Transverse colon (tissue), 4 donors: ENCODE measurements around the gene OR2Z1. TPM values are rescaled to one million over a fixed set of nuclear protein-coding genes. Genes with fewer than 3 reads are reported as not detected.

ENCODE experiments used
- DNase-seq: peaks from one replicate; pipeline ENCODE4 v3.0.0-alpha.2; 2019
- H3K27ac ChIP-seq, 4 donors: fragments of 200-600 bp; sonication (generic); 2 replicates each; pipeline ENCODE4 v1.5.1; 2016 to 2018; ENCODE audit warnings: inconsistent platforms in 4 of 4
- H3K27me3 ChIP-seq: fragments of 200-600 bp; sonication (generic); 2 replicates; pipeline ENCODE4 v1.5.1; 2017; ENCODE audit warnings: inconsistent platforms
- H3K36me3 ChIP-seq, 4 donors: fragments of 200-600 bp; sonication (generic); 2 replicates each; pipeline ENCODE4 v1.5.1; 2017 to 2019; ENCODE audit warnings: inconsistent platforms in 4 of 4
- H3K4me1 ChIP-seq, 4 donors: fragments of 200-600 bp; sonication (generic); 2 replicates each; pipeline ENCODE4 v1.5.1; 2017 to 2020; ENCODE audit warnings: inconsistent platforms in 4 of 4
- H3K4me3 ChIP-seq, 4 donors: fragments of 200-600 bp; sonication (generic); 1 replicate in 1 of 4; 2 replicates in 3 of 4; pipeline versions ENCODE4 v1.5.1 to v1.6.1; 2017 to 2019; ENCODE audit warnings: inconsistent platforms in 4 of 4
- H3K9me3 ChIP-seq, 2 donors: fragments of 200-600 bp; sonication (generic); 2 replicates each; pipeline ENCODE4 v1.5.1; 2017 to 2019; ENCODE audit warnings: inconsistent platforms in 2 of 2
- CTCF ChIP-seq, 5 experiments: fragments of 200-600 bp in 3 of 5; fragments of 450-650 bp in 2 of 5; sonication (generic) in 3 of 5; IDR thresholded peaks; 1 replicate in 2 of 5; 2 replicates in 3 of 5; pipeline ENCODE4 v1.5.1; 2016 to 2017; ENCODE audit warnings: antibody characterized with exemption in 5 of 5, inconsistent platforms in 3 of 5, mild to moderate bottlenecking in 2 of 5, moderate library complexity in 1 of 5
- EP300 ChIP-seq: sonication (generic); formaldehyde crosslinking; IDR thresholded peaks from one replicate; pipeline ENCODE4 v1.6.1; 2017; ENCODE audit warnings: antibody characterized with exemption, low read depth
- POLR2A ChIP-seq: fragments of 450-650 bp; IDR thresholded peaks from one replicate; pipeline ENCODE4 v1.6.1; 2016; ENCODE audit warnings: antibody characterized with exemption, mild to moderate bottlenecking, moderate library complexity
- POLR2AphosphoS5 ChIP-seq, 3 donors: sonication (generic); formaldehyde crosslinking; IDR thresholded peaks; one replicate each; pipeline ENCODE4 v1.6.1; 2016; ENCODE audit warnings: antibody characterized with exemption in 3 of 3
- WGBS, 2 donors: methylation state at CpG; one replicate each; pipeline ENCODE4 v1.1.5; 2018; ENCODE audit warnings: low coverage in 1 of 2; 5-methylcytosine and 5-hydroxymethylcytosine counted together
- in situ Hi-C, 4 donors: fragments of 200-750 bp; cut with MboI; loops; one replicate each; pipeline versions ENCODE4 v1.15.0 to v1.15.1; 2017; ENCODE audit warnings: low sequenced_read_pairs in 3 of 4, low pct_ligation_motif_present in 1 of 4, low pct_unique_long_range_greater_than_20kb in 1 of 4
- intact Hi-C: fragments of 100-400 bp; cut with DNase I; formaldehyde crosslinking; loops from one replicate; pipeline ENCODE4 v1.15.1; 2023; ENCODE audit warnings: low total_unique reads
- total RNA-seq, 4 donors: library from RNA; depleted of rRNA; stranded (reverse); fragments of >200 nt; gene quantifications; one replicate each; pipeline ENCODE4 v1.1.0, GENCODE V29; 2016

Gene OR2Z1
- total RNA-seq, 4 donors from 2014 or later: not detected

- H3K4me3 ChIP-seq: no peak overlapping the region
- 71 to 94% methylated on average over 2 to 5 of the region's 5 CpGs for WGBS, 2 donors
- H3K27me3 ChIP-seq: no peaks in the 10 kb centered on the region
- no peaks in the 10 kb centered on the region for H3K36me3 ChIP-seq
- in situ Hi-C loops (no loop called here), intact Hi-C loops (no loop called here)
- DNase-seq: no peak
- H3K4me1 ChIP-seq: no peaks in the 10 kb centered on the region
- TF ChIP-seq EP300 (no peak), CTCF (IDR thresholded peaks at IDR 0.05) (no peak), POLR2A (no peak), POLR2AphosphoS5 (IDR thresholded peaks at IDR 0.05) (no peak)
- no peaks in the 10 kb centered on the region for H3K9me3 ChIP-seq
- H3K27ac ChIP-seq: no peak overlapping the region
Measured at GRCh38 chr19:8680676-8681344, 40.6 kb upstream of the OR2Z1 start.

GRCh38 chr19:8681345-8682029 is 39.9 kb upstream of the OR2Z1 start:
- intact Hi-C loops (no loop called here), in situ Hi-C loops (no loop called here)
- Histone ChIP-seq H3K4me3 (no peak overlapping the region), H3K36me3 (no peaks in the 10 kb centered on the region), H3K27ac (no peak overlapping the region), H3K4me1 (no peaks in the 10 kb centered on the region), H3K9me3 (no peaks in the 10 kb centered on the region), H3K27me3 (no peaks in the 10 kb centered on the region)
- WGBS, 2 donors: 63 to 67% methylated on average over 2 of the region's 2 CpGs
- TF ChIP-seq POLR2A: no peak
- TF ChIP-seq CTCF (IDR thresholded peaks at IDR 0.05): no peak
- no peak for TF ChIP-seq EP300
- TF ChIP-seq POLR2AphosphoS5 (IDR thresholded peaks at IDR 0.05): no peak
- no peak for DNase-seq

GRCh38 chr19:8682472-8682871 is 39.0 kb upstream of the OR2Z1 start:
- no peak overlapping the region for H3K27ac ChIP-seq
- no peaks in the 10 kb centered on the region for H3K4me1 ChIP-seq
- WGBS, 2 donors: 37 to 44% methylated on average over 2 of the region's 2 CpGs
- H3K36me3 ChIP-seq: no peaks in the 10 kb centered on the region
- no peaks in the 10 kb centered on the region for H3K27me3 ChIP-seq
- no peaks in the 10 kb centered on the region for H3K9me3 ChIP-seq
- no peak overlapping the region for H3K4me3 ChIP-seq
- intact Hi-C loops (no loop called here), in situ Hi-C loops (no loop called here)
- TF ChIP-seq CTCF (IDR thresholded peaks at IDR 0.05) (no peak), POLR2AphosphoS5 (IDR thresholded peaks at IDR 0.05) (no peak), POLR2A (no peak), EP300 (no peak)
- DNase-seq: no peak

GRCh38 chr19:8682931-8683330 is 38.5 kb upstream of the OR2Z1 start:
- Histone ChIP-seq H3K36me3 (no peaks in the 10 kb centered on the region), H3K4me3 (no peak overlapping the region), H3K27ac (no peak overlapping the region), H3K27me3 (no peaks in the 10 kb centered on the region), H3K4me1 (no peaks in the 10 kb centered on the region), H3K9me3 (no peaks in the 10 kb centered on the region)
- no peak for TF ChIP-seq POLR2A
- no peak for TF ChIP-seq EP300
- no peak for TF ChIP-seq POLR2AphosphoS5 (IDR thresholded peaks at IDR 0.05)
- no peak for TF ChIP-seq CTCF (IDR thresholded peaks at IDR 0.05)
- in situ Hi-C loops (no loop called here), intact Hi-C loops (no loop called here)
- DNase-seq: no peak
- 67% methylated on average over 1 of the region's 1 CpG; no CpG with 5 or more reads in 1 of the 2 donors for WGBS, 2 donors
